SK-N-SH (cell line): Measurements from ENCODE around the gene BID. TPM values are rescaled to one million over a fixed set of nuclear protein-coding genes. Genes with fewer than 3 reads are reported as not detected.

Experiments
- CTCF ChIA-PET: fragments of 300-600, 350-600 bp; formaldehyde crosslinking; extraction: SDS; loops from one replicate; lab custom pipeline; 2021; lab: Yijun Ruan, JAX
- POLR2A ChIA-PET: fragments of 350-600 bp; sonication (Branson Sonifier 250); formaldehyde crosslinking; extraction: SDS; loops from one replicate; lab custom pipeline; 2020; ENCODE audit warnings: antibody characterized with exemption, inconsistent platforms; lab: Yijun Ruan, JAX
- DNase-seq: peaks from one replicate; pipeline ENCODE4 v3.0.0; 2012
- H2AFZ ChIP-seq: fragments of 200-600 bp; sonication (generic); 2 replicates; pipeline ENCODE4 v1.8.1; 2016; ENCODE audit warnings: antibody characterized with exemption, mild to moderate bottlenecking, low read depth
- H3F3A ChIP-seq: fragments of 200-600 bp; sonication (generic); replicated peaks from 2 replicates; pipeline ENCODE3; 2016; ENCODE audit warnings: antibody characterized with exemption, mild to moderate bottlenecking; ENCODE audit not compliant: insufficient read depth
- H3K27ac ChIP-seq, 2 experiments: fragments of 200-500 bp in 1 of 2; fragments of 200-600 bp in 1 of 2; sonication (Bioruptor generic) in 1 of 2; sonication (generic), shearing (Covaris generic) in 1 of 2; 2 replicates each; pipeline versions ENCODE4 v1.5.1 to v1.6.1; 2014 to 2016; ENCODE audit warnings: low read depth in 2 of 2, inconsistent platforms in 1 of 2, low read length in 1 of 2, mild to moderate bottlenecking in 1 of 2, mixed read lengths in 1 of 2
- H3K27me3 ChIP-seq: fragments of 200-600 bp; sonication (generic), shearing (Covaris generic); 2 replicates; pipeline ENCODE4 v1.6.1; 2016; ENCODE audit warnings: mixed run types; ENCODE audit not compliant: insufficient read depth
- H3K36me3 ChIP-seq, 2 experiments: fragments of 200-500 bp in 1 of 2; fragments of 200-600 bp in 1 of 2; sonication (Bioruptor generic) in 1 of 2; sonication (generic) in 1 of 2; replicated peaks in 1 of 2; 2 replicates each; pipeline versions ENCODE3 to v1.5.1; 2014 to 2016; ENCODE audit warnings: low read length in 1 of 2, mild to moderate bottlenecking in 1 of 2; ENCODE audit not compliant: insufficient read depth in 2 of 2, control insufficient read depth in 1 of 2
- H3K4me1 ChIP-seq, 2 experiments: fragments of 200-500 bp in 1 of 2; fragments of 200-600 bp in 1 of 2; sonication (Bioruptor generic) in 1 of 2; sonication (generic), shearing (Covaris generic) in 1 of 2; 2 replicates each; pipeline versions ENCODE4 v1.5.1 to v1.6.1; 2014 to 2016; ENCODE audit warnings: low read depth in 1 of 2, low read length in 1 of 2, mixed run types in 1 of 2; ENCODE audit not compliant: insufficient read depth in 2 of 2, control insufficient read depth in 1 of 2
- H3K4me2 ChIP-seq: fragments of 200-600 bp; sonication (generic), shearing (Covaris generic); 2 replicates; pipeline ENCODE4 v1.6.1; 2017; ENCODE audit warnings: mixed run types
- H3K4me3 ChIP-seq, 2 experiments: fragments of 200-500 bp in 1 of 2; fragments of 200-600 bp in 1 of 2; sonication (Bioruptor generic) in 1 of 2; sonication (generic), shearing (Covaris generic) in 1 of 2; 2 replicates each; pipeline versions ENCODE4 v1.5.1 to v1.8.1; 2014 to 2016; ENCODE audit warnings: low read depth in 2 of 2, inconsistent platforms in 1 of 2, low read length in 1 of 2, mild to moderate bottlenecking in 1 of 2, mixed read lengths in 1 of 2, moderate library complexity in 1 of 2
- H3K79me2 ChIP-seq: fragments of 200-600 bp; sonication (generic); 2 replicates; pipeline ENCODE4 v1.8.1; 2017; ENCODE audit warnings: mild to moderate bottlenecking; ENCODE audit not compliant: insufficient read depth
- H3K9ac ChIP-seq: fragments of 200-600 bp; sonication (generic); 2 replicates; pipeline ENCODE4 v1.6.1; 2017; ENCODE audit warnings: mixed run types
- H3K9me2 ChIP-seq: fragments of 200-600 bp; sonication (generic); 2 replicates; pipeline ENCODE4 v1.6.1; 2017; ENCODE audit warnings: mixed run types
- H3K9me3 ChIP-seq: fragments of 200-600 bp; sonication (generic); 2 replicates; pipeline ENCODE4 v1.6.1; 2017; ENCODE audit warnings: mixed run types, mild to moderate bottlenecking, moderate library complexity
- H4K20me1 ChIP-seq: fragments of 200-600 bp; sonication (generic); 2 replicates; pipeline ENCODE4 v1.6.1; 2017; ENCODE audit warnings: mild to moderate bottlenecking, mixed run types; ENCODE audit not compliant: insufficient read depth
- EP300 ChIP-seq, 2 experiments: IDR thresholded peaks; 2 replicates each; pipeline versions ENCODE4 v1.4.0 to v1.6.1; 2012; ENCODE audit warnings: borderline replicate concordance in 1 of 2, low read depth in 1 of 2, low read length in 1 of 2
- EZH2phosphoT487 ChIP-seq: fragments of 200-600 bp; sonication (generic); IDR thresholded peaks from 2 replicates; pipeline ENCODE4 v1.6.1; 2017; ENCODE audit warnings: low read depth, mixed run types, mild to moderate bottlenecking, antibody characterized with exemption, moderate library complexity, borderline replicate concordance
- FOXJ3 ChIP-seq: sonication (generic); formaldehyde crosslinking; IDR thresholded peaks from 2 replicates; pipeline ENCODE4 v1.5.1; 2020; ENCODE audit warnings: mild to moderate bottlenecking, missing genetic modification reagents
- NRF1 ChIP-seq: IDR thresholded peaks from 2 replicates; pipeline ENCODE4 v1.6.1; 2012; ENCODE audit warnings: low read depth, mild to moderate bottlenecking, low read length
- POLR2AphosphoS5 ChIP-seq: IDR thresholded peaks from 2 replicates; pipeline ENCODE4 v1.6.1; 2012; ENCODE audit warnings: low read depth, low read length
- RAD21 ChIP-seq: IDR thresholded peaks from 2 replicates; pipeline ENCODE4 v1.6.1; 2012; ENCODE audit warnings: mild to moderate bottlenecking, low read length
- RCOR1 ChIP-seq: fragments of 150-350 bp; IDR thresholded peaks from 2 replicates; pipeline ENCODE4 v1.6.1; 2017; ENCODE audit warnings: antibody characterized with exemption, low read length
- RXRA ChIP-seq: IDR thresholded peaks from 2 replicates; pipeline ENCODE4 v1.4.0; 2012; ENCODE audit warnings: low read depth, mild to moderate bottlenecking, borderline replicate concordance
- SIN3A ChIP-seq: IDR thresholded peaks from 2 replicates; pipeline ENCODE4 v1.6.1; 2012; ENCODE audit warnings: low read depth, mild to moderate bottlenecking, low read length, moderate library complexity, borderline replicate concordance
- SMC3 ChIP-seq: IDR thresholded peaks from 2 replicates; pipeline ENCODE4 v1.6.1; 2012; ENCODE audit warnings: low read depth, low read length, improper control_type of control experiment
- TCF12 ChIP-seq: IDR thresholded peaks from 2 replicates; pipeline ENCODE4 v1.4.0; 2012
- USF2 ChIP-seq: fragments of 150-350 bp; IDR thresholded peaks from 2 replicates; pipeline ENCODE4 v1.6.1; 2017; ENCODE audit warnings: antibody characterized with exemption, low read length, low read depth, borderline replicate concordance
- YY1 ChIP-seq: IDR thresholded peaks from 2 replicates; pipeline ENCODE4 v1.4.0; 2012; ENCODE audit warnings: low read depth, mild to moderate bottlenecking
- ZBTB33 ChIP-seq: IDR thresholded peaks from 2 replicates; pipeline ENCODE4 v1.4.0; 2012; ENCODE audit warnings: low read depth, borderline replicate concordance
- WGBS: methylation state at CpG from one replicate; pipeline ENCODE4 v1.1.6; 2017; ENCODE audit warnings: low lambda C conversion rate; 5-methylcytosine and 5-hydroxymethylcytosine counted together
- polyA plus RNA-seq, 3 experiments: library from polyadenylated mRNA; depleted of rRNA; stranded (reverse); fragments of >200 nt; gene quantifications; 2 replicates each; pipeline ENCODE4 v1.2.3, GENCODE V29; 2012
- TF ChIP-seq, protein P1 (sequence below): fragments of 200-600 bp; sonication (generic); IDR thresholded peaks from 2 replicates; pipeline ENCODE4 v1.6.1; 2017; ENCODE audit warnings: antibody characterized with exemption, mild to moderate bottlenecking, moderate library complexity
- TF ChIP-seq, protein P2 (sequence below): fragments of 150-350 bp; IDR thresholded peaks from 2 replicates; pipeline ENCODE4 v1.6.1; 2016; ENCODE audit warnings: mild to moderate bottlenecking, low read depth, low read length

BID gene
- polyA plus RNA-seq, 1 of the 3 experiments (the other 2 are of a cell fraction), result 139 TPM

- Histone ChIP-seq H3K27me3 (no peaks in the 10 kb centered on the region), H3K9ac (no peak overlapping the region), H3K9me2 (no peaks in the 10 kb centered on the region), H3K4me2 (no peak overlapping the region)
- DNase-seq, result no peak
- TF ChIP-seq SIN3A, result no peak
- TF ChIP-seq EZH2phosphoT487, result no peak
- no peak for TF ChIP-seq NRF1
- no peak for TF ChIP-seq POLR2AphosphoS5
- no peak for TF ChIP-seq RXRA
- TF ChIP-seq YY1, result no peak
- TF ChIP-seq USF2, result no peak
- no peak for TF ChIP-seq SMC3
- TF ChIP-seq RCOR1, result no peak
- TF ChIP-seq RAD21, result no peak
- TF ChIP-seq, protein P1, sequence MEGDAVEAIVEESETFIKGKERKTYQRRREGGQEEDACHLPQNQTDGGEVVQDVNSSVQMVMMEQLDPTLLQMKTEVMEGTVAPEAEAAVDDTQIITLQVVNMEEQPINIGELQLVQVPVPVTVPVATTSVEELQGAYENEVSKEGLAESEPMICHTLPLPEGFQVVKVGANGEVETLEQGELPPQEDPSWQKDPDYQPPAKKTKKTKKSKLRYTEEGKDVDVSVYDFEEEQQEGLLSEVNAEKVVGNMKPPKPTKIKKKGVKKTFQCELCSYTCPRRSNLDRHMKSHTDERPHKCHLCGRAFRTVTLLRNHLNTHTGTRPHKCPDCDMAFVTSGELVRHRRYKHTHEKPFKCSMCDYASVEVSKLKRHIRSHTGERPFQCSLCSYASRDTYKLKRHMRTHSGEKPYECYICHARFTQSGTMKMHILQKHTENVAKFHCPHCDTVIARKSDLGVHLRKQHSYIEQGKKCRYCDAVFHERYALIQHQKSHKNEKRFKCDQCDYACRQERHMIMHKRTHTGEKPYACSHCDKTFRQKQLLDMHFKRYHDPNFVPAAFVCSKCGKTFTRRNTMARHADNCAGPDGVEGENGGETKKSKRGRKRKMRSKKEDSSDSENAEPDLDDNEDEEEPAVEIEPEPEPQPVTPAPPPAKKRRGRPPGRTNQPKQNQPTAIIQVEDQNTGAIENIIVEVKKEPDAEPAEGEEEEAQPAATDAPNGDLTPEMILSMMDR, result no peak
- TF ChIP-seq, all 33 proteins: peak for 0
- Histone ChIP-seq H3K4me1 (no peaks in the 10 kb centered on the region), H3K4me3 (no peak overlapping the region), H3K79me2 (no peaks in the 10 kb centered on the region), H3K9me3 (no peaks in the 10 kb centered on the region), H3K36me3 (peaks cover 6 to 78% of the 10 kb centered on the region in 2 experiments), H2AFZ (no peak overlapping the region), H3F3A (no peaks in the 10 kb centered on the region), H3K27ac (no peak overlapping the region; a peak in 1 of 4 replicates), H4K20me1 (no peaks in the 10 kb centered on the region)
- POLR2A ChIA-PET, result no interaction called here
- CTCF ChIA-PET, result interaction anchor here (0.6 to 1.1 kb wide), 2 partner anchors 21 to 267 kb away, joined by 3 read pairs; no protein-coding TSS in a partner anchor
- WGBS, result 93% methylated on average over 25 of the region's 25 CpGs
These were observed 34.6 kb upstream of the BID start for GRCh38 chr22:17808693-17809403.

DNA sequence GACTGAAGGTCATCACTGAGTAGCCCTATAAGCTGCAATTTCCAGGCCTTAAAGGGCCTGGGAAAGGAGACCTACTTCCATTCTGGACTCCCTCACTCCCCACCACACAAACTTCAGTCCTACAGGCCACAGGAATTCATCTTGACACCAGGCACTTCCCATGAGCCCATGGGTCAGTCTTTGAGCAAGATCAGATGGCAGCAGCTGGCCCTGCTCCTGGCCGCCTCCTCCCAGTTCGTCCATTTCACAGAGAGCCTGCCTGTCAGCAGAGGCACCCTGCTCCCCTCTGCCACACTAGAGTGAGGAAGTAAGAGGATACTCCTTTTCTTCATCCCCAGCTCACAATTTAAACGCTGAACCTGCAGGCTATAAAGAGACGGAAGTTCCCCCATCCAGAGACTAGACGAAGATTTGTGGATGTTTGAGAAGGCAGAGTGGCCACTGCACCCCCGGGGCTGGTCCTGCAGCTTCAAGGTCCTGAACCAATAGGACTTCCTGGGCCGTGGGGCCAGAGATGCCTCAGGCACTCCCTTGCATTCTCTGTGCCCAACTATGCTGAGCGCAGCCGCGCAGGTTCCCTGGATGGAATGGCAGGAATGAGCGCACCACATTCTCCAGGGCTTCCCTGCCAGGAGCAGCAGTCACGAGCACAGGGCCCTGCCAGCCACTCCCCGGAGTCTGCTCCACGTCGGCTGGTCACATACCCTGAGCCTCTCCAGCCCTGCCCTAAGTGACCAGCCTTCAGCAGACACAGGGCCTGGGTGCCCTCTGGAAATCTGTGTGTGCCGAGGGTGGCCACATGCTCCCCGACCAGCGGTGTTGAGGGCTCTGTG is 33.5 kb upstream of the BID start:
- Histone ChIP-seq H3K27me3 (no peaks in the 10 kb centered on the region), H3K27ac (no peak overlapping the region), H3K9me3 (no peaks in the 10 kb centered on the region), H3K4me2 (no peak overlapping the region), H3F3A (no peaks in the 10 kb centered on the region), H3K79me2 (no peaks in the 10 kb centered on the region), H3K9me2 (no peaks in the 10 kb centered on the region), H3K36me3 (peaks cover 6 to 77% of the 10 kb centered on the region in 2 experiments), H2AFZ (no peak overlapping the region), H3K4me1 (no peaks in the 10 kb centered on the region), H4K20me1 (no peaks in the 10 kb centered on the region), H3K9ac (no peak overlapping the region), H3K4me3 (no peak overlapping the region)
- WGBS, result 89% methylated on average over 10 of the region's 18 CpGs
- POLR2A ChIA-PET, result no interaction called here
- DNase-seq, result no peak
- CTCF ChIA-PET, result interaction anchor here (1.0 kb wide), 1 partner anchor 268 kb away, joined by 3 read pairs; no protein-coding TSS in a partner anchor
- TF ChIP-seq, protein P1, result no peak
- TF ChIP-seq POLR2AphosphoS5, result no peak
- TF ChIP-seq SMC3, result no peak
- no peak for TF ChIP-seq EP300 (IDR thresholded peaks at IDR 0.05; ENCODE audit: borderline replicate concordance in 1 of 2, low read depth in 1 of 2, low read length in 1 of 2)
- no peak for TF ChIP-seq ZBTB33
- TF ChIP-seq, protein P2, sequence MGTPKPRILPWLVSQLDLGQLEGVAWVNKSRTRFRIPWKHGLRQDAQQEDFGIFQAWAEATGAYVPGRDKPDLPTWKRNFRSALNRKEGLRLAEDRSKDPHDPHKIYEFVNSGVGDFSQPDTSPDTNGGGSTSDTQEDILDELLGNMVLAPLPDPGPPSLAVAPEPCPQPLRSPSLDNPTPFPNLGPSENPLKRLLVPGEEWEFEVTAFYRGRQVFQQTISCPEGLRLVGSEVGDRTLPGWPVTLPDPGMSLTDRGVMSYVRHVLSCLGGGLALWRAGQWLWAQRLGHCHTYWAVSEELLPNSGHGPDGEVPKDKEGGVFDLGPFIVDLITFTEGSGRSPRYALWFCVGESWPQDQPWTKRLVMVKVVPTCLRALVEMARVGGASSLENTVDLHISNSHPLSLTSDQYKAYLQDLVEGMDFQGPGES, result no peak
- TF ChIP-seq TCF12, result no peak
- TF ChIP-seq FOXJ3 (CRISPR knock-in tag), result no peak
- no peak for TF ChIP-seq RAD21
